Thyroid gland (tissue), 4 donors: ENCODE measurements around the gene FKBP11.

Experiments
- POLR2A ChIP-seq, 2 donors: fragments of 450-650 bp; IDR thresholded peaks; one replicate each; pipeline ENCODE4 v1.6.1; 2017; ENCODE audit warnings: antibody characterized with exemption in 2 of 2, mild to moderate bottlenecking in 2 of 2, moderate library complexity in 1 of 2
- TF ChIP-seq, protein P1 (sequence below), 6 experiments: fragments of 200-600 bp in 3 of 6; fragments of 450-650 bp in 3 of 6; sonication (generic) in 3 of 6; IDR thresholded peaks; one replicate each; pipeline ENCODE4 v1.5.1; 2016 to 2019; ENCODE audit warnings: antibody characterized with exemption in 6 of 6, mild to moderate bottlenecking in 2 of 6, inconsistent platforms in 1 of 6, moderate library complexity in 1 of 6

DNA sequence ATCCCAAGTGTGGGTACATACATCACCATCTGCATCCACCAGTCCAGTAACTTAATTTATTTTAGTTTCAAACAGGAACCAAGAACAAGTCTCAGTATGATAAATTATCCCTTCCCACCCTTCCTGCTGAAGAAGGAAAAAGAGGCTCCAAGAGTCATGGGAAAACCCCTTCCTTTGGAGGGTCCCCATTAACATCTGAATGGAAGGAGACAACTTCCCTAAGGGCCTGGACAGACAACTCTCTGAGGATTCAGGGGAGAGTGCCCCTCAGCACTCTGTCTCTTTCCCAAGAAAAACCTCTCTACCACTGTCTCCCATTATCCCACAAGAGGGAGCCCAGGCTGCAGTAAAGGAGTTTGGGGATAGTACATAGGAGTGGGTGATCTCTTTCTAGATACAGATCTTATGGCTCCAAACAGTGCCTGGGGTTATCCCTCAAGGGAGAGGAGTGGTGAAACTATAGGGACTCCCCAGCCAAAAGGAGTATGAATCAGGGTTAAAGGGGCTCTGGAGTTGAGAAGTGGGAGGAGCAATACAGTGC lies 40.1 kb upstream of the FKBP11 start:
- TF ChIP-seq POLR2A (IDR thresholded peaks at IDR 0.05): no peak
- TF ChIP-seq, protein P1, sequence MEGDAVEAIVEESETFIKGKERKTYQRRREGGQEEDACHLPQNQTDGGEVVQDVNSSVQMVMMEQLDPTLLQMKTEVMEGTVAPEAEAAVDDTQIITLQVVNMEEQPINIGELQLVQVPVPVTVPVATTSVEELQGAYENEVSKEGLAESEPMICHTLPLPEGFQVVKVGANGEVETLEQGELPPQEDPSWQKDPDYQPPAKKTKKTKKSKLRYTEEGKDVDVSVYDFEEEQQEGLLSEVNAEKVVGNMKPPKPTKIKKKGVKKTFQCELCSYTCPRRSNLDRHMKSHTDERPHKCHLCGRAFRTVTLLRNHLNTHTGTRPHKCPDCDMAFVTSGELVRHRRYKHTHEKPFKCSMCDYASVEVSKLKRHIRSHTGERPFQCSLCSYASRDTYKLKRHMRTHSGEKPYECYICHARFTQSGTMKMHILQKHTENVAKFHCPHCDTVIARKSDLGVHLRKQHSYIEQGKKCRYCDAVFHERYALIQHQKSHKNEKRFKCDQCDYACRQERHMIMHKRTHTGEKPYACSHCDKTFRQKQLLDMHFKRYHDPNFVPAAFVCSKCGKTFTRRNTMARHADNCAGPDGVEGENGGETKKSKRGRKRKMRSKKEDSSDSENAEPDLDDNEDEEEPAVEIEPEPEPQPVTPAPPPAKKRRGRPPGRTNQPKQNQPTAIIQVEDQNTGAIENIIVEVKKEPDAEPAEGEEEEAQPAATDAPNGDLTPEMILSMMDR (IDR thresholded peaks at IDR 0.05): no peak
